LNCaP clone FGC (cell line): ENCODE measurements around the gene GMDS.

Experiments
- DNase-seq: peaks from one replicate; pipeline ENCODE4 v3.0.0-alpha.2; 2011; ENCODE audit warnings: low read depth
- H3K4me3 ChIP-seq: 2 replicates; pipeline ENCODE4 v1.5.1; 2011; ENCODE audit warnings: mild to moderate bottlenecking, low read depth, low read length, control low read depth
- CTCF ChIP-seq: IDR thresholded peaks from 2 replicates; pipeline ENCODE4 v1.5.1; 2012; ENCODE audit warnings: mild to moderate bottlenecking; ENCODE audit not compliant: control insufficient read depth, insufficient read depth; ENCODE audit errors: extremely low read depth

Gene GMDS

GRCh38 chr6:2230659-2231277 is 14.6 kb downstream of the GMDS start:
- TF ChIP-seq CTCF, result no peak
- H3K4me3 ChIP-seq, result no peak overlapping the region
- DNase-seq, result no peak

DNA sequence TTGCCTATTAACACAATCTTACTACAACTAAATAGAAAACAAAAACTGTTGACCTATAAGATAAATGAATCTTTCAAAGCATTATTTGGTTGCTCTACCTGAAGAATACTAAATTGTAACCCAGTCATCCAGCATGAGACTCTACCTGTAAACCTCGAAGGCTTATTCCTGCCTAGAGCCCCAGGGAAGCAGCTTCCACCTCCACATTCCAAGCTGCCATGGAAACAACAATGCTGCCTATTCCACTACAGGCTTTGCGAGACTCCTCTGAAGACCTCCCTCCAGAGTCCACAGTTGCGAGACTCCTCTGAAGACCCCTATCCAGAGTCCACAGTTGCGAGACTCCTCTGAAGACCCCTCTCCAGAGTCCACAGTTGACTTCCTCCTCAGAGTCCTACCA is 15.7 kb downstream of the GMDS start:
- DNase-seq, result no peak
- no peak for TF ChIP-seq CTCF
- H3K4me3 ChIP-seq, result no peak overlapping the region

DNA sequence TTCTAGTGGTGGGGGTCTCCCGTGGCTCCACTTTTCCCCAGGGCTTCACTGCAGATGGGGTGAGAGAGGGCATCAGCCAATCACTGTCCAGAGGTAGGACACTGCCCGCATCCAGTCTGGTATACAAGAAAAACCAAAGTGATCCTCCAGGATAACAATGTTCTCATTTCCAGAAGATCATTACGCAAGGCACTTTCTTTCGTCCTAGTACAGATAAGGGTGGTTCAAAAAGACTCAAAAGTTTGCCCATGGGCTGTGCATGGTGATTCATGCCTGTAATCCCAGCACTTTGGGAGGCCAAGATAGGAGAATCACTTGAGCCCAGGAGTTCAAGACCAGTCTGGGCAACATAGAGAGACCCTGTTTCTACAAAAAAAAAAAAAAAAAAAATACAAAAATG is 16.4 kb downstream of the GMDS start:
- TF ChIP-seq CTCF, result no peak
- DNase-seq, result no peak
- no peak overlapping the region for H3K4me3 ChIP-seq

GRCh38 chr6:2228392-2228791 is 17.0 kb downstream of the GMDS start:
- TF ChIP-seq CTCF, result no peak
- H3K4me3 ChIP-seq, result no peak overlapping the region
- DNase-seq, result no peak

DNA sequence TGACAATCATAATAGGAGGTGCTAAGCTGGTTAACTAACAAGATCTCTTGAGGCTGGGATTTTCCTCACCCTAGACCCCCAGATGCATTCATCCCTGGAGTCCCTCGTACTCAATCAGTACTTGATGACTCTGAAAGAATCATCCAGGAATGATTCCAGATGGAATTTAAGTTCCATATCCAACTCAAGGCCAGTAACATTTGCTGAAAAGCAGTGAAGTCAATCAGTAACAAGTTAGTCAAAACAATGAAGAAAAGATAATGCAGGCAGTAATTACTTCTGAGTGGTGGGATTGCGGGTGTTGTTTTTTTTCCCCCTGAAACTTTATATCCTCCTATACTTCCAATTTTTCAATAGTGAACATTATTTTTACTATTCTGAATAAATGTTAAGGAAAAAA is 18.6 kb downstream of the GMDS start:
- TF ChIP-seq CTCF, result no peak
- no peak for DNase-seq
- no peak overlapping the region for H3K4me3 ChIP-seq

DNA sequence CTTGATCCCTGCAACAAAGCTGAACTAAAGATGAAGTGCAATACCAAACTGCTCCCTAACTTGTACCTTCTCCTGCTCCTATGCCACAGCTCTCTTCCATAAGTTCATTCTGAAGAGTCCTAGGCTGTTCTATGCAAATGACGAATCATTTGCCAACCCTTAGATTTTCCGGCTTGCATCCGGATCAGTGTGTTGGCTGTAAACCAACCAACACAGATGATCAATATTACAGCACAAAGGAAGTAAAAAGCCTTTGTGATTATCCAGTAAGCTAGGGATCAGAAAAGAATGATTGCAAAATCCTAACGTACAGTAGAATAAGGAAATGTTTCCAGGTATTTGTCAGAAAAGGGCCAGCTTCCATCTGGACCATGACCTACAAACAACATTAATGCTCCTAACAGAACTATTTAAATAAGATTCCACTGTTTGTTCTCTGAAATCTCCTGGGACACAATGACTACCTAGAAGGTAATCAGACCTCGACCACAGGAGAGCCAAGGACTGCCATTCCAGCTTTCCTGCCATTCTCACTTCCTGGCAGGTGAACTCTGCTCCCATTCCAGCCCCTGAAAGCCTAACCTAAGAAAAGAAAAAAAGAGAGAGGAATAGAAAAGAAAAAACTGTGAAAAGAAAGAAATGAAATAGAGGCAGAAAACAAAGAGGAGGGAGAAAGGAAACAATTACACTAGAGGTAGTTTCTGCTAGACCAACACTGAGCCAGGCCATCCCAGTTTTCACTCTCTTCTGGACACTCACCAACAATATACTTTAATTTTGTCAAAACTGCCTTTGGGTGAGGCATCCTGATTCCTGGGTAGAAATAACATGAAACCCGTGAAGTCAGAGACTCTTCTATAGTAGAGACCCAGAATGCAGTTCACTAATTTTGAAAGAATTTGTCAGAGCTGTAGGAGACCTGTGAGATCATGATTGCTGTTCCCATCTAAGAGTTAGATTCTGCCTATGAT is 19.7 kb downstream of the GMDS start:
- DNase-seq, result peak; percentile 92
- TF ChIP-seq CTCF, result no peak
- no peak overlapping the region for H3K4me3 ChIP-seq
